Fibroblast of skin of left biceps (primary cell): ENCODE results near the gene RFLNA.
"Not testable (repeated sequence)": the region's sequence is repeated elsewhere in the genome, so short reads cannot be mapped to it uniquely, and the experiment has no call there.

Experiments used
- DNase-seq, 2 experiments: peaks; one replicate each; pipeline ENCODE4 v3.0.0-alpha.2; 2013; ENCODE audit warnings: low read depth in 2 of 2

RFLNA gene

GRCh38 chr12:124319368-124320050, 24.6 kb downstream of the RFLNA start:
- no peak for DNase-seq

GRCh38 chr12:124321040-124321481, 26.2 kb downstream of the RFLNA start:
- no peak for DNase-seq

GRCh38 chr12:124321556-124322270, 26.8 kb downstream of the RFLNA start:
- DNase-seq = no peak

- DNase-seq = no peak
Observed at GRCh38 chr12:124322271-124322998, 27.5 kb downstream of the RFLNA start.

- DNase-seq = not testable (repeated sequence)
Observed at GRCh38 chr12:124322999-124323328, 28.1 kb downstream of the RFLNA start.

- no peak for DNase-seq
Observed at GRCh38 chr12:124323771-124324530, 29.1 kb downstream of the RFLNA start.

GRCh38 chr12:124324803-124325705, 30.2 kb downstream of the RFLNA start:
- DNase-seq = no peak

- DNase-seq = no peak
Observed at GRCh38 chr12:124326104-124326503, 31.2 kb downstream of the RFLNA start.

GRCh38 chr12:124326871-124327270, 32.0 kb downstream of the RFLNA start:
- DNase-seq = no peak

GRCh38 chr12:124327362-124328043, 32.6 kb downstream of the RFLNA start:
- no peak for DNase-seq

GRCh38 chr12:124328116-124328515, 33.2 kb downstream of the RFLNA start:
- no peak for DNase-seq

- DNase-seq = no peak
Observed at GRCh38 chr12:124328636-124329035, 33.7 kb downstream of the RFLNA start.

GRCh38 chr12:124332058-124332672, 37.3 kb downstream of the RFLNA start:
- DNase-seq = no peak

GRCh38 chr12:124332900-124333299, 38.0 kb downstream of the RFLNA start:
- DNase-seq = no peak

- DNase-seq = no peak
Observed at GRCh38 chr12:124333724-124334123, 38.8 kb downstream of the RFLNA start.

GRCh38 chr12:124334266-124334665, 39.4 kb downstream of the RFLNA start:
- no peak for DNase-seq

- no peak for DNase-seq
Observed at GRCh38 chr12:124334976-124335375, 40.1 kb downstream of the RFLNA start.

GRCh38 chr12:124335426-124336183, 40.7 kb downstream of the RFLNA start:
- no peak for DNase-seq

- DNase-seq = no peak
Observed at GRCh38 chr12:124336184-124336437, 41.2 kb downstream of the RFLNA start.
